22Rv1 (cell line): ENCODE data around the gene PSMD7.
"Not testable (repeated sequence)": the region's sequence is repeated elsewhere in the genome, so short reads cannot be mapped to it uniquely, and the experiment has no call there.

Experiments used
- ZFX ChIP-seq: fragments of 450-650 bp; IDR thresholded peaks from 2 replicates; pipeline ENCODE4 v1.6.1; 2017; ENCODE audit warnings: antibody characterized with exemption, borderline replicate concordance
- TF ChIP-seq, protein P1 (sequence below): fragments of 450-650 bp; IDR thresholded peaks from 2 replicates; pipeline ENCODE4 v1.5.1; 2017; ENCODE audit warnings: mild to moderate bottlenecking

DNA sequence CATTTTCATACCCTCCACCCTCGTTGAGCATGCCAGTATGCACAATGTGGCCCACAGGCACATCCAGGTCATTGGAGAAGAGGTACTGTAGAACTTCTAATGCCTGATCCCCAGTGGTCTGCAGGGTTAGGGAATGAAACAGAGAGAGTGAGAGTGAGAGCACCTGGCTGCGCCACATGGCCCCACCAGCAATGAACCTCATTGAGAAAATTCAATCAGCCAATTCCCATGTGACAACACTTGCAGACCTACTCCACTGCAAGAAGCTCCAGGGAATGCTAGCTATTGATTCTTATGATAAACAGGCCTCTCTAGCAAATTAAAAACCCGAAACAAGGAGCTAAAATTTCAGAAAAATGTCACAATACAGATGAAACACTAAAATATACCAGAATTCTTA is 40.9 kb downstream of the PSMD7 start:
- TF ChIP-seq, protein P1, sequence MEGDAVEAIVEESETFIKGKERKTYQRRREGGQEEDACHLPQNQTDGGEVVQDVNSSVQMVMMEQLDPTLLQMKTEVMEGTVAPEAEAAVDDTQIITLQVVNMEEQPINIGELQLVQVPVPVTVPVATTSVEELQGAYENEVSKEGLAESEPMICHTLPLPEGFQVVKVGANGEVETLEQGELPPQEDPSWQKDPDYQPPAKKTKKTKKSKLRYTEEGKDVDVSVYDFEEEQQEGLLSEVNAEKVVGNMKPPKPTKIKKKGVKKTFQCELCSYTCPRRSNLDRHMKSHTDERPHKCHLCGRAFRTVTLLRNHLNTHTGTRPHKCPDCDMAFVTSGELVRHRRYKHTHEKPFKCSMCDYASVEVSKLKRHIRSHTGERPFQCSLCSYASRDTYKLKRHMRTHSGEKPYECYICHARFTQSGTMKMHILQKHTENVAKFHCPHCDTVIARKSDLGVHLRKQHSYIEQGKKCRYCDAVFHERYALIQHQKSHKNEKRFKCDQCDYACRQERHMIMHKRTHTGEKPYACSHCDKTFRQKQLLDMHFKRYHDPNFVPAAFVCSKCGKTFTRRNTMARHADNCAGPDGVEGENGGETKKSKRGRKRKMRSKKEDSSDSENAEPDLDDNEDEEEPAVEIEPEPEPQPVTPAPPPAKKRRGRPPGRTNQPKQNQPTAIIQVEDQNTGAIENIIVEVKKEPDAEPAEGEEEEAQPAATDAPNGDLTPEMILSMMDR = not testable (repeated sequence)
- TF ChIP-seq ZFX = not testable (repeated sequence)
